HG02981 (cell line): ENCODE results near the gene SCYGR4.
A peak's percentile ranks its signal among the peaks of the same experiment; 100 is the strongest.

Source experiments
- ATAC-seq: cut with Tn5 transposase; IDR thresholded peaks from one replicate; pipeline ENCODE4 v1.9.1; 2021; ENCODE audit warnings: mild to moderate bottlenecking, moderate library complexity; ENCODE audit not compliant: unreplicated experiment

The SCYGR4 gene

DNA sequence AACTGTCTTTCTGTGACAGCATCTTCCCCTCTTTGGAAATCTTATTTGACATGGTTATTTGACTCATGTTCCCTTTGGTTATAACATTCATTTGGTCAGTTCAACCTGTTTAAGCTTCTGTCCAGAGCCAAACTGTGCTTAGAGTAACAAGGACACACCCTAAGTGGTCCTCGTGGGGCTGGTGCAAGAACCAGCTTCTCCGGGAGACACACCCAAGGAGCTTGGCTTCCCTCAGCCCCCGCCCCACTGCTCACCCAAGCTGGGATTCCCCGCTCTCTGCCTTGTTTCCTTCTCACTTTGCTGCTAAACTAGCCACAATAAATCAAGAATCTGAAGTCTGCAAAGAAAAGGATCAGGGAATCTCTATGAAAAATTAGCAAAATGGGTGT, 4.0 kb upstream of the SCYGR4 start:
- ATAC-seq: no peak

- no peak for ATAC-seq
These were observed 3.1 kb upstream of the SCYGR4 start for GRCh38 chr2:227614246-227614645.

- no peak for ATAC-seq
These were observed 2.6 kb upstream of the SCYGR4 start, which contains the start of gene SCYGR3 for GRCh38 chr2:227614740-227615139. Gene SCYGR3, minus strand, starts transcription at chr2:227614840. Its CDS starts 0 bp downstream, at chr2:227614840.

DNA sequence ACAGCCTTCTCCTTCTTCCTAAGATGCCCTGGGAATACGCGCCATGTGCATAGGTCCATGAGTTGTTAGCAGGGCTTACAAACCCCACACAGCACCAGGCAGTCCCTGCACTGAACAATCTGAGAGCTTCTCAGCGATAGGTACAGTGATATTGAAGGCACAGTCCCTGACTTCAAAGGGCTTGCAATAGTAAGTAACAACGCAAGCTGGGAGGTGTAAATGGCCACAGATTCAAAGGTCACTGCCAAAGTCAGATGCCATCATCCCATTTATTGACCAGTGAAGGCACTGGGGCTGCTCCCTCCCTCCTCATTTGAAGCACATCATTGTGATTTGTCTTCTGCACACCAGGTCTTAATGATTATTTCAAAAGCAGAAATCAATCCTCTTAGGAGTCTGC, 2.1 kb upstream of the SCYGR4 start:
- no peak for ATAC-seq

DNA sequence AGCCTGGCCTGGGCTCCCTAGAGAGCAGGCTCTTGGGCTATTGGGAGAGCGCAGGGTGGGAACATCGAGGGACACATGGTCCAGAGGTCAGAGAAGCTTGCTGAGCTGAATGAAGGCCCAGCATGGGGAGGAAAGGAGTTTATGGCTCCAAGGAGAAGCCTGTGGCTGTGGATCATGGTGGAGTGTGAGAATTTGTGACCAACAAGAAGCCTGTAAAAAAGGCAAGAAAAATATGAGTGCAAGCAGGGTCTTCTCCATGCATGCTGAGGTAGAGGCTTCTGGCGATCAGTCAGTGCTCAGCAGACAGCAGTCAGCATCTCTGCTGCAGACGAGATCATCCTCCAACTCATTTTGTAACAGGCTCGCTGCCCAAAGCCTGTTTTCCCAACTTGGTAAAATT, 1.4 kb upstream of the SCYGR4 start:
- no peak for ATAC-seq

- no peak for ATAC-seq
These were observed 667 bp upstream of the SCYGR4 start for GRCh38 chr2:227616631-227617030.

DNA sequence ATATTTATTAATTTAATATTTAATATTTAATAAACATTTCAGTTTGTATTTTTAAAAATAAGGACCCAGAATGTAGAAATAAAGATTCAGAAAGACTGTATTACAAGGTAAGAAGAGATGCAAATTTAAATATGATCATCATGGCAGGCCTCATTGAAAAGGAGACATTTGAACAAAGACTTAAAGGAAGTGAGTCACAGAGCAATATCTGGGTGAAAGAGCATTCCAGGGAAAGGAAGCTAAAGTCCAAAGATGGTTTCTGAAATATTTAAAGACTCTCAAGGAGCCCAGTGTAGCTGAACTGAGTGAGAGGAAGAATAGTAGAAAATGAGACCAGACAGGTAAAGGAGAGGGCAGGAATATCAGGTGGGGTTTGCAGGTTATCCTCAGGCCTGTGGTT, 5.9 kb downstream of the SCYGR4 start:
- no peak for ATAC-seq

GRCh38 chr2:227625420-227625819, 8.1 kb downstream of the SCYGR4 start:
- no peak for ATAC-seq

- no peak for ATAC-seq
These were observed 9.4 kb downstream of the SCYGR4 start for GRCh38 chr2:227626580-227627151.

GRCh38 chr2:227627769-227628168, 10.5 kb downstream of the SCYGR4 start:
- ATAC-seq: peak; percentile 94

DNA sequence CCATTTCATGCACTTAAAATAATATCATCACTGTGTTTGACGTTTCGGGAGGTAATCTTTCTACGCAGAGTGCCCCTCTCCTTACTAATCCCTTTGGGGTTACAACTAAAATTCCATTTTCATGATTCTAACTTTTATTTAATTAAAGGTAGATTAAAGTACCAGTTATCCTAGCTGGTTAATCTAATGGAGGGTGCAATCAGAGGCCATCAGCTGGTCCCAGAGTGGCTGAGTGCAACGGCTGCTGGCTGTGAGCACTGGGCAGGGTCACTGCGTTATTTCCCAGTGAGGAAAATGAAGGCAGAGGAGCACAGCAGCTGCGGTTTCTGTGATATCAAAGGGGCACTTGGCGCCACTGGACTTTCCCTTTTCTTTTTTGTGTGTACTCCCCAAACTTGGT, 12.1 kb downstream of the SCYGR4 start:
- no peak for ATAC-seq

DNA sequence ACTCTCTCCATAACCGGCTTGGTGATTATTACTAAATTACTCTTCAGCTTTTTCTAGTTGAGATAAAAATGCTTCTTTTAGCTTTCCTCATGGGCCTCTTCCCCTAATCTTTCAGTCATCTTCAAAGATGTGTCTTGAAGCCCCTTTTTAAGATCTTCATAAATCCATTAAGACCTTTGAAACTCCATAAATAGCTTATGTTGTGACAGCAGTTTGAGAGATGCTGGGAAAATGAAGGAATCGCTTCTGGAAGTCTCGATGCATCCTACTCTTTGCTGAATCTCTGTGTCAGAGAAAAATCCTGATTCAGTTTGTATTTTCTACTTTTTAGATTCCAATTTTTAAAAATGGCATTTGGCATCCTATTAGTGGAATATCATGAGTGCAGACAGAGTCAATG, 13.0 kb downstream of the SCYGR4 start:
- ATAC-seq: no peak

GRCh38 chr2:227632827-227633226, 15.5 kb downstream of the SCYGR4 start:
- ATAC-seq: no peak

DNA sequence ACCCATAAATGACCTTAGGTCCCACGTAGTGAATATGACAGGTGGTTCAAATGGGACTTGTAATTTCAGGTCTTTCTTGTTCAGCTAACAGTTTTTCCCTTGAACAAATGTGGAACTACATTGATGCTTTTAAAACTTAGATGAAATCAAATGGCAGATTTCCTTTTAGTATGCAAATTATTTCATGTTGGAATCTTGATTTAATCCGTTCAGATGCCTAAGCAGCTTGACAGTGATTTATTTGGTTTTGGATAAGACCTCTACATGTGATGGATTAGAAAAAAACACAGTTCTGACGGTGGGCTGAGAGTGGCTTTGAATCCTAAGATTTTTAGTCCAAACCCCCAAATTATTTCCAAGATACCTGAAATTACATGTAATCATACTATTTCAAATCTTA, 16.9 kb downstream of the SCYGR4 start:
- no peak for ATAC-seq

GRCh38 chr2:227642656-227643055, 25.4 kb downstream of the SCYGR4 start:
- no peak for ATAC-seq

- no peak for ATAC-seq
These were observed 26.8 kb downstream of the SCYGR4 start for GRCh38 chr2:227643990-227644551.

DNA sequence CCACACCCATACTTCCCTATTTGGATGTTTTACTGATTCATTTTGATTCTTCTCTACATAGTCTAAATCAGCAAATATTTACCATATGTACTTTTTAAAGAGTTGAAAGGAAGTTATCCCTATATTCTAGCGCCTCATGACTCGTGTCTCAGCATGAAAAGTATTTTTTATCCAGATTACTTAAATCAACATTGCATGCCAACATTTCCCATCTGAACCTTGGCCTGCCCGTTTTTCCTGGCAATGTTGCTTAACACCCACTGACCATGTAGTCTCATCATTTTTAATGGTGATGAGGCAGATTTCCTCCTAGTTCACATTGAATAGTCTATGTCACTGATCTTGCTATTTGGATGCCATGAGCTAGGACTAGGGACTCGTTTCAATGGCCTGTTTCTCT, 36.1 kb downstream of the SCYGR4 start:
- ATAC-seq: no peak

DNA sequence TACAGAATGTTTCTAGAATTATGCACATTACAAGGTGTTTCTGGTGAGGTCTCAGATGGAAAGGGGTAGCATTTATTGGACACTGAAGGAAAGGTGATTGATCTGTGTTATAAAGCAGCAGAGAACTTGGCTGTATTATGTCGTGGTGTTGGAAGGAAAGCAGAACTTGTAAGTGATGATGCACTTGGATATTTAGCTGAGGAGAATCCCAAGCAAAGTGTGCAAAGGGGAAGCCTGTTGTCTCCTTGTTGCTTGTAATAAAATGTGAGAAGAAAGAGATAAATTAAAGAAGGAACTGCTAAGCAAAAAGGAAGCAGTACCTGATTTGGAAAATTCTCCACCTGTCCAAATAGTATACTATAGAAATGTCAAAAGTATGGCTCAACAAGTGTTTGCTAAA, 37.1 kb downstream of the SCYGR4 start:
- no peak for ATAC-seq

GRCh38 chr2:227655454-227655853, 38.2 kb downstream of the SCYGR4 start:
- no peak for ATAC-seq

DNA sequence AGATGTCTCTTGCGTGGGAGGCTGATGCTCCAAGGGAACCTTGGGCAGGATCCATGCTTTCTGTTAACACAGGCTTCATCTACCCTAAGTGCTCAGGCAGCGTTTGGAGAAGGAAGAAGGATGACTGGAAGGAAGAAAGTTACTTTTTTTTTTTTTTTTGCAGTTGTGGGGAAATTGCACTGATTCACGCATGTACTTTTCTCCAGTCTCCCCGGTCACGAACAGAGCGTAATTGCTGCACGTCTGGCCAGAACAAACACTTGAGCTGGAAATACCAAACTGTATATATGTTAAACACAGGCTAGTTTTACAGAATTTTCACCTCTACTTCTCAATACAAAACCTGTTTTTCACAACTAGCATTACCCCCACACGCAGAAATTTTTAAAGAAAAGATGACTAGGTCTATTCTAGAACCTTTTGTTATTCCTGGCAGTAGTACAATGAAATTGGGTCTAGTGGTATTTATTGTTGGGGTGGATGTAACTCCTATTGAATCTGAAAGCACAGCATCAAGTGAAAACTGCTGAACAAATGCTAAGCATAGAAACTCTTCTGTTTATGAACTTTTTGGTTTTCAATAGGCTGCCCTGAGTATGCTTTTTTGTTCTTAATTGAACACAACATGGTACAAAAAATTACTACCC, 40.0 kb downstream of the SCYGR4 start:
- ATAC-seq: no peak

DNA sequence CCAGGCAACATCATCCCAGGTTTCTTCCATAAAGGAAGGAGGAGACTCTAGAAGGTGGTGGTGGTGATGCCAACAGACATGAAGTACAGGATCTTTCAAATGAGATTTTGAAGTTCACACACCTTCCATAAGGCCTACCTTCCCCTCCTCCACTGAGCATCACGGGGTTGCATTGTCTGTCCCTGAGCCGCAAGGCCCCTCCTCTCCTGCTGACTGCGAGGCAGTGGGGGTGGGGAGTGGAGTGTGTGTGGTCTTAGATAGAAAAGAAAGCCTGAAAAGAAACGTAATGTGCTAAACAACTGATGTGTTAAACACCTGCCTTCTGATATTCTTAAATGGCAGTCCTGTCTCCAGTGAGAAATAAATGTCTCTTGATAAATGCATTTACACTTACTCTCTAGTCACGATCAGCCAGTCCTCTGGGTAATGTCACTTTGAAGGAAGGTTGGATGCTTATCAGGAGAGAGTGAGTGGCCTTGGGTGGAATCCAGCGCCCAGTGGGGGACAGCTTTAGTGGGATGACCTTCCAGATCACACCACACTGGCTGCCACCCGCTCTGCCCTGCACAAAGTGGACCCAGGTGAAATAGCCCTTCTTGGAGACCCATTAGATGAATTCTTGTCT, 43.8 kb downstream of the SCYGR4 start:
- ATAC-seq: no peak

DNA sequence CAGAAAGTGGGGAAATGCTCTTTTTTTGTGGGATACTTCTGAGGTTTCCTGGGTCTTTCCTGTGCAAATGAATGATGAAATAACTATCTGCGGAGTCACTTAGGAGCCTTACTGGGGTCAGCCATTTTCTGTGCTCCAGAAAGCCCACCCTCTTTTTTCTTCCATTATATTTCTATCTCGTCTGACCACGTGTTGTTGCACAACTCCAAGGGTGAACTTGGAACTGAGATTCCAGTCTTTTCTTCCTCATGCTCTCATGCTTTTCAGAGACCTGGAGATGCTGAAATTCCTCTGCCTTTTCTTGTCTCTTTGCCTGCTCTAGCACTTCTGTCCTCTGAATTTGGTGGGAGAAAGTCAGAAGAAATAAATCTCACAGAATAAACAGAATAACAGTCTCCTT, 44.5 kb downstream of the SCYGR4 start:
- no peak for ATAC-seq
